Non-pigmented ciliary epithelial cell (primary cell): ENCODE results near the gene MLF1.
A peak's percentile ranks its signal among the peaks of the same experiment; 100 is the strongest.

ENCODE experiments used
- DNase-seq: peaks from one replicate; pipeline ENCODE4 v3.0.0-alpha.2; 2010; ENCODE audit warnings: low read depth

The MLF1 gene

DNA sequence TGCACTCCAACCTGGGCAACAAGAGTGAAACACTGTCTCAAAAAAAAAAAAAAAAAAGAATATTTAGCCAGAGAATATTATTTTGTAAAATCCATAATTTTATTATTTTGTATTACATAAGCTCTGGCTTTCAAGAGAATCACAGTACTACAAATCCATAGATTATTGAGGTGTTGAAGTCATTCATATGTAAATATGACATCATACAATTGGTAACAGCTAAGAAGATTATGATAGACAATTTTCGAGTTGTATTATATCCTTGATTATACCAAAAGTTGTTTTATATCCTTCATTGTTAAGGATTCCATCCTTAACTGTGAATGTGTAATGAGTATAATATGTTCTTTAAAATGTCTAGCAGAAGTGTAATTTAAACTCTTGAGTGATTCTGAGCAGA lies 3.7 kb downstream of the MLF1 start:
- DNase-seq: no peak

DNA sequence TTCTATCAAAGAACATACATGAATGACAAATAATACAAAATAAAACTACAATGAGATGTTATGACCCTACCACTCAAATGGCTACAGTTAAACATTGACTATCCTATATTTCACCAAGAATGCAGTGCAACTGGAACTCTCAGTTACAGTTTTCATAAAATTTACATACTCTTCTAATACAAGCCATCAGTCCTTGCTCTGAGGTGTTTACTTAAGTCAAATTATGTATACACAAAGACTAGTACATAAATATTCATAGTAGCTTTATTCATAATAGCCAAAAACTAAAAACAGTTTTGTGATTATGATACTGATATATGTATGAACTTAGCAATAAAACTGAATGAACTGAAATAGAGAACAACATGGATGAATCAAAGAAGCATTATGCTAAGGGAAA lies 19.2 kb downstream of the MLF1 start:
- DNase-seq: no peak

DNA sequence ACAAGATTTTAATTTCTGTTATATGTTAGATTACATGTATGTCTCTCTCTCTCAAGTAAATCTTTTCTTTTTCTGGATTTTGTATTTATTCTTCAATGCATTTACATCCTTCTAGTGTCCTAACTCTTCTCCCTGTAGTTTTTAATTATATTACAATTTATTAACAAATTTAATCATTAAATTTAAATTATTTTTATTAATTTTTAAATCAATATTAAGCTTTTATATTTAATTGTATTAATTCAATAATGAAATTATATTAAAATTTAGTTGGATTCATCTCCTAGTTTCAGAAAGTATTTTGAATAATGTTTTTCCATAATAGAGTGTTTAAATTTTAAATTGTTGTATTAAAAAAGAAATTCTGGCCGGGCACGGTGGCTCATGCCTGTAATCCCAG lies 29.8 kb downstream of the MLF1 start:
- DNase-seq: no peak

DNA sequence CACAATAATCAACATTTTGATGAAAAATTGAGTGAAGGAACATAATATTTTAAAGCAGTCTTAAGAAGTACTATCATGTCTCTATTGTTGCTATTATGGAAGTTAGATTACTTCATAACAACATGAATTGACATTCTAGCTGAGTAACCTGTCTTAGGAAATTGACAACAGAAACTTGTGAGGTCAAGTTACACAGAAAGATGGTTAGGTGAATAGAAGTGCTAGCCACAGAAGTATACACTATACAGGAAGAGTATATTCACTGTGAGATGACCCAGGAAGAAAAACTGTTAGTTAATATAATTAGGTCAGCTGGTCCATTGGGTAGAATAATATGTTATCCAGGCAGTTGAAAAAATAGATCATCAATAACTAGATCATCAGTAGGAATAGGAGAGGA lies 31.2 kb downstream of the MLF1 start:
- no peak for DNase-seq

DNA sequence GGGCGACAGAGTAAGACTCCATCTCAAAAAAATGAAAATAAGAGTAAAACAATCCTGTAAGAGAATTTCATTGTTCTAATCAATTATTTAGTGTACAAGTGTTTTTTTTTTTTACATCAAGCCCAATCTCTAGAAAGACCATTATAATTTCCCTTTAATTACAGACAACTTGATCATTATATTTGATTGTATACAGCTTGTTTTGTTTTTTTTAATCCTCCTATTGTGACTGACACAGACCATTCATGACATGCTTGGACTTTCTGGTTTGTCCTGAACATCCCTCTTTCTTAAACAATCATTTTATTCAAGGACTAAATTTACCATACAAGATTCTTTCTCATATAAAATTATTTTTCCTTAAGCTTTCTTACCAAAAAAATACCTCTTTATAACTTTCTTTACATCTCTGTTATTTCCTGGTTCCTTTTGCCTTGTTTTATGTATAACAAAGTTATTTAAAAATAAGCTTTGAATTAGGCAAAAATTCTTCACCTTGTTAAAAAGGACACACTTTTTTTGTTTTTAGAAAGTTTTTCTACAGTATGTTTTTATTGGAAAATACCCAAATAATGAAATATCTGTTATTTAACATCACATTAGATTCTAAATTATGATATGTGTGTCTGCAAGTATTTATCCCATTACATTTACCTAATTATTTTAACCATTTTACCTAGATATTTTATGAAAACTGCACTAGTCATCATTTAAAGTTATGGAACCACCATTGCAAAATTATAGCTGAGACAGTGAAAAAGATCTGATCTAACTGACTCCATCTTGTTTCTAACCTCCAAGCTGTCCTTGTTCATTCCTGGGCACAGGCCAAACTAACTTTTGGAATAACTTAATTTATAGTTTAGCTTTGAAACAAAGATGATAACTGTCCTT lies 47.2 kb downstream of the MLF1 start:
- no peak for DNase-seq

DNA sequence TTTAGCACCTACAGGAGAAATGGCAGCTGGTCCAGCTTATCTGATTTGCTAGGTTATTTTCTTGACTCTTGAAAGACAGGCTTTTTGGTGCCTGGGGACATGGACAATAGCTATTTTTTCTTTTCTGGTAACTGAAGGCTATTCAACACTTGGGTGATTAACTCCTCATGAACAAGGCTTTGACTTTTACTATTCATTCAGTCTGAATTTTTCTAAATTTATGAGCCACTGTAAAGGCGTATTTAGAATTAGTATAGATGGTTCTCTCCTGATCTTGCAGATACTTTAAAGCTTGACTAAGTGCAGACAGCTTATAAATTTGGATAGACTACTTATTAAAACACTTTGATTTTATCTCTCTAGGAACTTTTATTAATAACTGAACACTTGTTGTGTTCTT lies 54.9 kb downstream of the MLF1 start:
- no peak for DNase-seq

DNA sequence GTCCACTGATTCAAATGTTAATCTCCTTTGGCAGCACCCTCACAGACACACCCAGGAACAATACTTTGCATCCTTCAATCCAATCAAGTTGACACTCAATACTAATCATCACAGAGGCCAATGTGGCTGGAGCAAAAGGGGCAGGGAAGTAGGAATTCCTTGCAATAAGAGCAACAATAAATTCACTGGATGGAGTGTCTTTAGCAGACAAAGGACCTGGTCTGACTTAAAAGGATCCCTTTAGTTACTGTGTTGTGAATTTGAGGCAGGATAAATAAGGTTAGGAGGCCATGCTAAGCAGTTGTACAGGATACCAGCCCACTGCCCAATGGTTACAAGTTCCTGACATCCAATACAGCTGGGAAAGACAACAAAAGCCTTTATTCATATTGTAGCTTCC lies 61.0 kb downstream of the MLF1 start:
- no peak for DNase-seq

DNA sequence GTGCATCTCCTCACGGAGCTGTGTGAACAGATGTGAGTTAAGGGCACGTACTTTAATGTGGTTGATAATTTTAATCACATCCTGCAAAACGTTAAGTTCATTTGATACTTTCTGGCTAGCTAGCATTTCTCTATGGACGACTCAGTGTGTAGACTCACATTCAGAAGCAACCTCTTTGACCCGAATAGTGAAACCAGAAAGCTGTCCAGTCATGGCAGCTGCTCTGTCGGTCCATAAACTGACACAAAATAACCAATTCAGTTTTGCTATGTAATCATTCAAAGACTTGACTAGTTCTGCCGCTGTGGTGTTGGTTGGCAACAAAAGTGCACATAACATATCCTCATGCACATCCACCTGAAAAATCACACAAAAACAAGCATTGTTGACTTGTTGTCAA lies 69.7 kb downstream of the MLF1 start:
- DNase-seq: no peak

DNA sequence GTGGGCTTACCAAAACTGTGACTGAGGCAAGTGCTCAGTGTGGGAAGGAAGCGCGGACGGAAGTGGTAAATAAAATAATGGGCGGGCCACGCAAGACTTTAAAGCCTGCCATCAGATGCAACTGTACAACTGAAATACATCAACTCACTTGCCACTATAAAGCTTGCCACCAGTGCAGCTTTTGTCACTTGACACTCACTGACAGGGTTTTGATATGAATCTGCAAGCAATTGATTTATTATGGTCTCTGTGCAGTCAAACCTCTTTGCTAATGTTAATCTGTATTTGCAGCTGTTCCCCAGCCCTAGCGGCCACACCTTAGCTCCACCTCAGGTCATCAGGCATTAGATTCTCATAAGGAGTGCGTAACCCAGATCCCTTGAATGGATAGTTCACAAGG lies 71.0 kb downstream of the MLF1 start:
- no peak for DNase-seq

DNA sequence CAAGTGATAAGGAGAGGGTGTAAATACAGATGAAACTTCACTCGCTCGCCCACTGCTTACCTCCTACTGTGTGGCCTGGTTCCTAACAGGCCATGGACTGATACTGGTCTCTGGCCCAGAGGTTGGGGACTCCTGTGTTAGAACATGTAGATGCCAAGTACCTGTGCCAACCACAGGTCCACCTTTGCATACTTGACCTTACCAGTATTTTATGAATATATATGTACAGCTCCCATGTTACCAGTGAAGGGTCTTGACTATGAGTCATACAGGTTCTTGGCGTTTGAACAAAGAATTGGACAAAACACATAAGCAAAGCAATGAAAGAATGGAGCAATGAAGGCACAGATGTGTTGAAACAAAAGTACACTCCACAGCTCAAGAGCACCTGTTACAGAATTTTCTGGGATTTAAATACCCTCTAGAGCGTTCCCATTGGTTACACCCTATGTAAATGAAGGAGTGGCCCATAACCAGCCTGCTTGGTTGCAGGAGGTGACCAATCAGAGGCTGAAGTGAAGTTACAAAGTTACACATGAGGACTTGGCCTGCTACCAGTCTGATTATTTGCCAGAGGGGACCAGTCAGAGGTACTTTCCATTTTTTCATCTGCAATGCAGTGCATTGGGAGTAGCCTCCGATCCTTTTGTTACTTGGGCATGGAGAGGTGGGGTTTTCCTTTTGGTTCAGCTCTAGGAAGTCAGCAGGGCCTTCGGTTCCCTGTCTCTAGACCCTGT lies 71.6 kb downstream of the MLF1 start:
- DNase-seq: no peak

DNA sequence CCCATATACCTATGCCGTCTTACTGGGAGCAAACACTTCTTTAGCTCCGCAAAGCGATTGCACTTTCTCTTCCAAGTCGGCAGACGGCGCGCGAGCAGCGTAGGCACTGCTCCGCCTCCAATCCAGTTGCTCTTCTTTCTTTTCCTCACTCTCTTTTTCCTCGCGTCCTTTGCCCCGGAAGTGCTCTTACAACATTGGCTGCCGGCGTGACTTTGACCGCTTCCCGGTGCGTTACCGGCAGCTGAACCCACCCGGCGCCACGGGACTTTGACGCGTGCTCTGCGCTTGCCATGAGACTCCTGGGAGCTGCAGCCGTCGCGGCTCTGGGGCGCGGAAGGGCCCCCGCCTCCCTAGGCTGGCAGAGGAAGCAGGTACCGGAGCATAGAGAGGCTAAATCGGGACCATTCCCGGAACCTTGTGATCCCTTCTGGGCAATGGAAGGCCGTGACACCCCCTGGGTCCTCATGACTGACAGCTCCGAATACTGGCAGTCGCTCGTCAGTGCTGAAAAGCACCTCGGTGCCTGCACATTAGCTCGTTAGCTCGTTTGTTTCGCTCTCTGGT lies 73.4 kb downstream of the MLF1 start, which contains the start of gene GFM1:
TSS of gene GFM1 (plus strand) at position 183 of the 564 bp plus-strand sequence. CDS start at position 291, 108 bp downstream.
- DNase-seq: peak; percentile 83

DNA sequence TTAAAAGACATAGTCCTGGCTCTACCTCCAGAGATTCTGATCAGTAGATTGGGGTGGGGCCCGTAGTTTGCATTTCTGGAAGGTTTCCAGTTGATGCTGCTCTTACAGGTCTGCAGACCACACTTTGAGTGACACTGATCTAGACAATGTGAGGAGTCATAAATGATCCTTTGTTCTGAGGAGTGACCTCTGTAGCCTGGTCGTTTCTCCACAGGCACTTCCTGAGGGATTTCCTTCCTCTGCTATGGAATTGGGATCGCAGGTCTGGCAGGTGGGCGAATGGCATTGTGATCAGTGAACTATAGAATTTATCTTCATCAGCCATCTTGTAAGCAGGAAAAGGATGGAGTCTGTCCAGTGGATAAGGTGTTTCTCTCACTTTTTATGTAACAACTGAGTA lies 78.8 kb downstream of the MLF1 start:
- no peak for DNase-seq

DNA sequence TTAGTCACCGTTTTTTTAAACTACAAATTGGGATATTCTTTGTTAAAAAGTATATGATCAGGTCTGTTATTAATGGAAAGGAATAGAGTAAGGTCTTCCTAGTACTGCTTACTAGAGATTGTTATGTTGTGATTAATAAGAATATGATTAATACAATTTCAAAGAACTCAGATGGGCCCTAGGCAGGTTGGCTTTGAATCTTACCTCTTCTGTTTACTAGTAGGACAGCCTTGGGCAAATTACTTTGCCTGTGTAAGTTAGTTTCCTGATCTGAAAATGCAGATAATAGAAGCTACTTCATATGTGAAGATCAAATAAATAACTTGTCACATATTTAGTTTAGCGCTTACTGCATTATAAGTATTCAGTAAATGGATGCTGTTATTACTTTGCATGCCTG lies 80.2 kb downstream of the MLF1 start:
- no peak for DNase-seq

DNA sequence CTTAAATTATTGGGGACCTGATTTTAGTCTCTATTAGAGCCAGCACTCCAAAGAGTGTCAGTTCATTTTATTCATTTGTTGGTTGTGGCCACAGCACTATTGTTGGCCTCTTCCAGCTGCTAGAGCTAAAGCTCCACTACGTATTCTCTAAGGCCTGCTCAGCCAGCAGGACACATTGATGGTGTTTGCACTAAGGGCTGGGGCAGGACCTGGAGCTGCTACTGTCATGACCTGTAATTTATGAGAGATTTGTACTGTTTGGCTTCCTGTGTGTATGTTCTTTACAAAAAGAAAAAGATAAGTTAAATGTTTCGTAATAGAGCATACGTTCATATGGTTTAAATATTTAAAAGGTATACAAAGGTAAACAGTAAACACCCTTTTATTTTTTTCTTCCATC lies 81.5 kb downstream of the MLF1 start:
- no peak for DNase-seq
